HUES64 (cell line): Measurements from ENCODE around the gene ATP11C.

Source experiments
- H3K27ac ChIP-seq: 2 replicates; pipeline ENCODE4 v1.7.0; 2013; ENCODE audit warnings: low read depth, low read length, inconsistent platforms
- H3K27me3 ChIP-seq: 2 replicates; pipeline ENCODE4 v1.6.1; 2013; ENCODE audit warnings: mild to moderate bottlenecking, low read length; ENCODE audit not compliant: insufficient read depth
- H3K36me3 ChIP-seq: 2 replicates; pipeline ENCODE4 v1.6.1; 2013; ENCODE audit warnings: mild to moderate bottlenecking, low read length; ENCODE audit not compliant: insufficient read depth
- H3K4me1 ChIP-seq: 2 replicates; pipeline ENCODE4 v1.6.1; 2013; ENCODE audit warnings: mild to moderate bottlenecking, low read length, moderate library complexity; ENCODE audit not compliant: insufficient read depth
- H3K4me3 ChIP-seq: 2 replicates; pipeline ENCODE4 v1.5.1; 2013; ENCODE audit warnings: mild to moderate bottlenecking, low read length, moderate library complexity
- H3K9ac ChIP-seq: 2 replicates; pipeline ENCODE4 v1.6.1; 2013; ENCODE audit warnings: mild to moderate bottlenecking, low read depth, low read length
- H3K9me3 ChIP-seq: 2 replicates; pipeline ENCODE4 v1.6.1; 2013; ENCODE audit warnings: low read depth, low read length; ENCODE audit not compliant: insufficient read depth
- WGBS: fragments of 150-250, 120-280 bp; methylation state at CpG from one replicate; pipeline ENCODE4 v1.1.7; 2013; ENCODE audit warnings: missing lambda C conversion rate; 5-methylcytosine and 5-hydroxymethylcytosine counted together

The ATP11C gene

GRCh38 chrX:139949703-139950102 is 16.9 kb upstream of the ATP11C start:
- Histone ChIP-seq H3K27ac (no peak overlapping the region), H3K27me3 (no peaks in the 10 kb centered on the region), H3K4me3 (no peak overlapping the region), H3K4me1 (no peaks in the 10 kb centered on the region), H3K9ac (no peak overlapping the region), H3K9me3 (no peaks in the 10 kb centered on the region), H3K36me3 (no peaks in the 10 kb centered on the region)
- 42% methylated on average over 3 of the region's 3 CpGs for WGBS

- no peaks in the 10 kb centered on the region for H3K36me3 ChIP-seq
- no peak overlapping the region for H3K27ac ChIP-seq
- no peaks in the 10 kb centered on the region for H3K9me3 ChIP-seq
- no peak overlapping the region for H3K9ac ChIP-seq
- H3K4me3 ChIP-seq, result no peak overlapping the region
- 100% methylated on average over 1 of the region's 3 CpGs for WGBS
- H3K27me3 ChIP-seq, result no peaks in the 10 kb centered on the region
- H3K4me1 ChIP-seq, result no peaks in the 10 kb centered on the region
Measured at GRCh38 chrX:139945075-139945474, 12.2 kb upstream of the ATP11C start.

GRCh38 chrX:139936259-139936658 is 3.4 kb upstream of the ATP11C start:
- Histone ChIP-seq H3K4me1 (peaks cover 20% of the 10 kb centered on the region), H3K4me3 (peak overlapping the region; percentile 26; the same call in 1 of the 2 replicates), H3K27me3 (no peaks in the 10 kb centered on the region; the same call in 1 of the 2 replicates)

GRCh38 chrX:139933904-139934303 is 1.1 kb upstream of the ATP11C start:
- Histone ChIP-seq H3K27ac (peak overlapping the region; percentile 88; the same call in 1 of the 2 replicates), H3K4me3 (peak overlapping the region; percentile 78), H3K27me3 (peaks cover 6% of the 10 kb centered on the region), H3K36me3 (no peaks in the 10 kb centered on the region), H3K9ac (peak overlapping the region; percentile 87), H3K9me3 (no peaks in the 10 kb centered on the region), H3K4me1 (peaks cover 25% of the 10 kb centered on the region)
- 76% methylated on average over 15 of the region's 15 CpGs for WGBS

More at GRCh38 chrX:139936259-139936658, 3.4 kb upstream of the ATP11C start:
- Histone ChIP-seq H3K9me3 (no peaks in the 10 kb centered on the region), H3K27ac (no peak overlapping the region; the same call in 1 of the 2 replicates), H3K36me3 (no peaks in the 10 kb centered on the region), H3K9ac (no peak overlapping the region)

GRCh38 chrX:139932073-139932900 is 566 bp downstream of the ATP11C start:
- Histone ChIP-seq H3K9me3 (no peaks in the 10 kb centered on the region), H3K4me1 (peaks cover 24% of the 10 kb centered on the region), H3K4me3 (peak overlapping the region; percentile 78), H3K27me3 (peaks cover 6% of the 10 kb centered on the region), H3K9ac (peak overlapping the region; percentile 76), H3K36me3 (no peaks in the 10 kb centered on the region), H3K27ac (peak overlapping the region; percentile 77; the same call in 1 of the 2 replicates)
- WGBS, result under 1% methylated on average over 104 of the region's 109 CpGs

- no peaks in the 10 kb centered on the region for H3K9me3 ChIP-seq
- no peaks in the 10 kb centered on the region for H3K36me3 ChIP-seq
- H3K27ac ChIP-seq, result no peak overlapping the region
- peak overlapping the region; percentile 74 for H3K9ac ChIP-seq
- peaks cover 6% of the 10 kb centered on the region for H3K27me3 ChIP-seq
- H3K4me1 ChIP-seq, result peaks cover 23% of the 10 kb centered on the region
- H3K4me3 ChIP-seq, result peak overlapping the region; percentile 78
- under 1% methylated on average over 30 of the region's 33 CpGs for WGBS
Measured at GRCh38 chrX:139931646-139932072, 1.2 kb downstream of the ATP11C start.

- Histone ChIP-seq H3K4me3 (peak overlapping the region; percentile 78), H3K9me3 (no peaks in the 10 kb centered on the region), H3K36me3 (no peaks in the 10 kb centered on the region), H3K4me1 (peaks cover 18% of the 10 kb centered on the region), H3K27ac (no peak overlapping the region), H3K9ac (peak overlapping the region; percentile 74), H3K27me3 (peaks cover 6% of the 10 kb centered on the region)
- 3% methylated on average over 27 of the region's 27 CpGs for WGBS
Measured at GRCh38 chrX:139930916-139931645, 1.8 kb downstream of the ATP11C start.

- H3K27ac ChIP-seq, result no peak overlapping the region
- H3K36me3 ChIP-seq, result no peaks in the 10 kb centered on the region
- no peaks in the 10 kb centered on the region for H3K9me3 ChIP-seq
- 41% methylated on average over 4 of the region's 4 CpGs for WGBS
- peaks cover 6% of the 10 kb centered on the region for H3K27me3 ChIP-seq
- no peak overlapping the region for H3K9ac ChIP-seq
- peak overlapping the region; percentile 78 for H3K4me3 ChIP-seq
- H3K4me1 ChIP-seq, result peaks cover 17% of the 10 kb centered on the region
Measured at GRCh38 chrX:139930401-139930800, 2.5 kb downstream of the ATP11C start.

- Histone ChIP-seq H3K27me3 (peaks cover 6% of the 10 kb centered on the region), H3K36me3 (no peaks in the 10 kb centered on the region), H3K4me3 (peak overlapping the region; percentile 78; the same call in 1 of the 2 replicates), H3K27ac (no peak overlapping the region), H3K9me3 (no peaks in the 10 kb centered on the region), H3K9ac (no peak overlapping the region), H3K4me1 (peaks cover 17% of the 10 kb centered on the region)
- WGBS, result 72% methylated on average over 4 of the region's 5 CpGs
Measured at GRCh38 chrX:139929876-139930275, 3.0 kb downstream of the ATP11C start.

- H3K9ac ChIP-seq, result no peak overlapping the region
- no peak overlapping the region for H3K27ac ChIP-seq
- 0 out of 2 replicates have a peak, but pooled peaks cover 6% of the 10 kb centered on the region for H3K4me1 ChIP-seq
- H3K27me3 ChIP-seq, result no peaks in the 10 kb centered on the region
- H3K4me3 ChIP-seq, result no peak overlapping the region
- H3K36me3 ChIP-seq, result no peaks in the 10 kb centered on the region
- no peaks in the 10 kb centered on the region for H3K9me3 ChIP-seq
- 85% methylated on average over 5 of the region's 6 CpGs for WGBS
Measured at GRCh38 chrX:139924696-139925095, 8.2 kb downstream of the ATP11C start.

- no peak overlapping the region for H3K27ac ChIP-seq
- no peaks in the 10 kb centered on the region for H3K27me3 ChIP-seq
- no peaks in the 10 kb centered on the region for H3K9me3 ChIP-seq
- H3K4me1 ChIP-seq, result 0 out of 2 replicates have a peak, but pooled peaks cover 6% of the 10 kb centered on the region
- H3K36me3 ChIP-seq, result no peaks in the 10 kb centered on the region
- H3K9ac ChIP-seq, result no peak overlapping the region
- no peak overlapping the region for H3K4me3 ChIP-seq
- 64% methylated on average over 5 of the region's 5 CpGs for WGBS
Measured at GRCh38 chrX:139924069-139924695, 8.7 kb downstream of the ATP11C start.
